GM23338 (cell line): ENCODE measurements around the gene DLL1. TPM values are rescaled to one million over a fixed set of nuclear protein-coding genes. Genes with fewer than 3 reads are reported as not detected.

Experiments
- ATAC-seq: fragments of 200-7000 bp; cut with Tn5 transposase; 3 replicates; pipeline ENCODE4 v1.9.1; 2020
- DNase-seq: peaks from one replicate; pipeline ENCODE4 v3.0.0-alpha.2; 2015; ENCODE audit warnings: low spot score
- H2AFZ ChIP-seq: fragments of 200-600 bp; sonication (generic); 2 replicates; pipeline ENCODE4 v1.8.0; 2016; ENCODE audit warnings: antibody characterized with exemption, mild to moderate bottlenecking, moderate library complexity
- H3F3A ChIP-seq: fragments of 200-600 bp; sonication (generic); replicated peaks from 2 replicates; pipeline ENCODE4 v1.8.0; 2017; ENCODE audit warnings: antibody characterized with exemption, mixed run types, low read depth
- H3K27ac ChIP-seq: fragments of 200-600 bp; sonication (generic); 2 replicates; pipeline ENCODE4 v1.6.1; 2016; ENCODE audit warnings: low read depth
- H3K27me3 ChIP-seq: fragments of 200-600 bp; sonication (generic); 2 replicates; pipeline ENCODE4 v1.8.0; 2016; ENCODE audit warnings: mild to moderate bottlenecking, mixed run types, moderate library complexity; ENCODE audit not compliant: insufficient read depth
- H3K36me3 ChIP-seq: fragments of 200-600 bp; sonication (generic); 2 replicates; pipeline ENCODE4 v1.8.0; 2016; ENCODE audit warnings: mild to moderate bottlenecking; ENCODE audit not compliant: insufficient read depth
- H3K4me1 ChIP-seq: fragments of 200-600 bp; sonication (generic); 2 replicates; pipeline ENCODE4 v1.8.0; 2016; ENCODE audit warnings: mild to moderate bottlenecking, moderate library complexity; ENCODE audit not compliant: insufficient read depth
- H3K4me2 ChIP-seq: fragments of 200-600 bp; sonication (generic); 2 replicates; pipeline ENCODE4 v1.7.1; 2017; ENCODE audit warnings: mixed run types
- H3K4me3 ChIP-seq: fragments of 200-600 bp; sonication (generic); 2 replicates; pipeline ENCODE4 v1.6.1; 2016; ENCODE audit warnings: mixed run types
- H3K79me2 ChIP-seq: fragments of 200-600 bp; sonication (generic); replicated peaks from 2 replicates; pipeline ENCODE4 v1.8.0; 2017; ENCODE audit warnings: mild to moderate bottlenecking; ENCODE audit not compliant: insufficient read depth
- H3K9me2 ChIP-seq: fragments of 200-600 bp; sonication (generic); 2 replicates; pipeline ENCODE4 v1.8.0; 2017; ENCODE audit not compliant: insufficient read depth
- H4K20me1 ChIP-seq: fragments of 200-600 bp; sonication (generic); replicated peaks from 2 replicates; pipeline ENCODE4 v1.8.0; 2017; ENCODE audit warnings: mild to moderate bottlenecking; ENCODE audit not compliant: insufficient read depth
- H3K27ac Mint-ChIP-seq: 2 replicates; pipeline ENCODE4 v1.8.0; 2020; ENCODE audit warnings: inconsistent platforms, mild to moderate bottlenecking, moderate library complexity, mixed read lengths
- H3K27me3 Mint-ChIP-seq: 3 replicates; pipeline ENCODE4 v1.8.0; 2022; ENCODE audit warnings: low read depth, mild to moderate bottlenecking, moderate library complexity, mixed read lengths, inconsistent platforms; ENCODE audit not compliant: insufficient read depth, poor library complexity
- H3K36me3 Mint-ChIP-seq: 3 replicates; pipeline ENCODE4 v1.8.0; 2021; ENCODE audit warnings: low read depth, mild to moderate bottlenecking, inconsistent platforms, moderate library complexity, mixed read lengths
- H3K4me1 Mint-ChIP-seq: 3 replicates; pipeline ENCODE4 v1.8.0; 2020; ENCODE audit warnings: mild to moderate bottlenecking, inconsistent platforms, mixed read lengths
- H3K4me3 Mint-ChIP-seq: 3 replicates; pipeline ENCODE4 v1.8.0; 2021; ENCODE audit warnings: moderate library complexity, mild to moderate bottlenecking, inconsistent platforms, mixed read lengths
- H3K9me3 Mint-ChIP-seq: 3 replicates; pipeline ENCODE4 v1.8.0; 2020; ENCODE audit warnings: moderate library complexity, mild to moderate bottlenecking, inconsistent platforms, mixed read lengths
- NANOG ChIP-seq: IDR thresholded peaks from 2 replicates; pipeline ENCODE4 v1.6.1; 2016; ENCODE audit warnings: antibody characterized with exemption, borderline replicate concordance
- POLR2AphosphoS5 ChIP-seq: IDR thresholded peaks from 2 replicates; pipeline ENCODE4 v1.6.1; 2016; ENCODE audit warnings: antibody characterized with exemption, low read depth
- STAT1 ChIP-seq: IDR thresholded peaks from one replicate; pipeline ENCODE4 v1.6.1; 2016; ENCODE audit warnings: antibody characterized with exemption; ENCODE audit not compliant: unreplicated experiment
- polyA plus RNA-seq: library from polyadenylated mRNA; unstranded; fragments of >200 nt; fragmentation: Nextera tagmentation; extraction: Ambion mirVana; gene quantifications from 2 replicates; pipeline ENCODE4 v1.2.1, GENCODE V29; 2016
- total RNA-seq: library from RNA; depleted of rRNA; stranded (reverse); fragments of >200 nt; shearing (Covaris generic); gene quantifications from 2 replicates; pipeline ENCODE4 v1.2.3, GENCODE V29; 2014
- TF ChIP-seq, protein P1 (sequence below): IDR thresholded peaks from 2 replicates; pipeline ENCODE4 v1.6.1; 2016; ENCODE audit warnings: antibody characterized with exemption

The DLL1 gene
- total and polyA plus RNA-seq, 2 experiments from 2014 or later = 2.2 to 4.6 TPM

DNA sequence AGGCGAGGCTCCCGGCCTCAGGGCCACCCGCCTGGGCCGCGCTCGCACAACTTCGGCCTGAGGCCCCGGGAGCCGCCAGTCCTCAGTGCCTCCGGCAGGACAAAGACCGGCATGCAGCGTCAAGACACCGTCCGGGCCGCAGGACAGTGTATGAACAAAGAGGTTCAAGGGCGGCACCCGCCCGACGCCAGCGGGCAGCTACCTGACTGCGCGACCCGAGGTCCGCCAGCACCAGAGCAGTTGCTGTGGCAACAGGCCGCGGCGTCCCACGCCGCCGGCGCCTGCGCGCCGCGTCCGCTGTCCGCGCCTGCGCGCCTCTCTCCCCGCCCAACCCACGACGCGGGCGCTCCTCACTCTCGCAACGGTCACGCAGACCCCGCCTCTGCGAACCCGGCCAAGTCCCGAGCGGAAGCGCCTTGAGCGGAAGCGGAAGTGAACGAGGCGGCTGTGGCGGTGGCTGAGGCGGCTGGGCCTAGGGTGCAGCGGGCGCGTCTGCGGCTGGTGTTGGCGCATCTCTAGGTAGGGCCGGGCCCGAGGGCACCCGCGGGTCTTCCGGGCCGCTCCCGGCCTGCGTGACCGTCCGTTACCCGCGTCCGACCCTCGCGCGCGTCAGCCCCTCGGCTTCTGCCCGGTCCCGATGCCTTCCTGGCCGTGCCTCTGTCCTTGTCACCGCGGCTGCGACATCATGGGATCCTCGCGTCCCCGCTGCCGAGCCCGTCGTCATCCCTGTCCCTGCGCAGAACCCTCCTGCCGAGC lies 15.6 kb upstream of the DLL1 start, which contains the start of gene FAM120B:
TSS of gene FAM120B (plus strand) at position 435 of the 756 bp plus-strand sequence. CDS start 10,633 bp downstream, outside the sequence.
- Mint-ChIP-seq H3K4me1 (peaks cover 4% of the 10 kb centered on the region), H3K4me3 (peak within 1 kb of the TSS; percentile 79), H3K36me3 (peaks cover 48% of the 10 kb centered on the region), H3K27ac (no peak within 1 kb of the TSS), H3K9me3 (peaks cover 50% of the 10 kb centered on the region), H3K27me3 (peaks cover 32% of the 10 kb centered on the region)
- peaks cover 2% of the 10 kb centered on the region; the same call in 1 of the 2 replicates for H3K36me3 ChIP-seq
- H2AFZ ChIP-seq = peak within 1 kb of the TSS; percentile 94
- peaks cover 4% of the 10 kb centered on the region for H3K9me2 ChIP-seq
- DNase-seq (peak; percentile 82), ATAC-seq (peak; percentile 93)
- peaks cover 24% of the 10 kb centered on the region for H3K27me3 ChIP-seq
- H3K27ac ChIP-seq = no peak within 1 kb of the TSS
- H3K4me1 ChIP-seq = peaks cover 7% of the 10 kb centered on the region; the same call in 1 of the 2 replicates
- TF ChIP-seq, protein P1, sequence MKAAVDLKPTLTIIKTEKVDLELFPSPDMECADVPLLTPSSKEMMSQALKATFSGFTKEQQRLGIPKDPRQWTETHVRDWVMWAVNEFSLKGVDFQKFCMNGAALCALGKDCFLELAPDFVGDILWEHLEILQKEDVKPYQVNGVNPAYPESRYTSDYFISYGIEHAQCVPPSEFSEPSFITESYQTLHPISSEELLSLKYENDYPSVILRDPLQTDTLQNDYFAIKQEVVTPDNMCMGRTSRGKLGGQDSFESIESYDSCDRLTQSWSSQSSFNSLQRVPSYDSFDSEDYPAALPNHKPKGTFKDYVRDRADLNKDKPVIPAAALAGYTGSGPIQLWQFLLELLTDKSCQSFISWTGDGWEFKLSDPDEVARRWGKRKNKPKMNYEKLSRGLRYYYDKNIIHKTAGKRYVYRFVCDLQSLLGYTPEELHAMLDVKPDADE = no peak; the same call in 1 of the 2 replicates
- no peak for TF ChIP-seq STAT1
- peak; percentile 59 for TF ChIP-seq POLR2AphosphoS5
- peaks cover 51% of the 10 kb centered on the region for H3K79me2 ChIP-seq
- peak within 1 kb of the TSS; percentile 93 for H3K4me2 ChIP-seq
- H4K20me1 ChIP-seq = no peaks in the 10 kb centered on the region; the same call in none of the 2 replicates
- H3F3A ChIP-seq = 0 out of 2 replicates have a peak, but pooled peaks cover 3% of the 10 kb centered on the region
- H3K4me3 ChIP-seq = peak within 1 kb of the TSS; percentile 76

DNA sequence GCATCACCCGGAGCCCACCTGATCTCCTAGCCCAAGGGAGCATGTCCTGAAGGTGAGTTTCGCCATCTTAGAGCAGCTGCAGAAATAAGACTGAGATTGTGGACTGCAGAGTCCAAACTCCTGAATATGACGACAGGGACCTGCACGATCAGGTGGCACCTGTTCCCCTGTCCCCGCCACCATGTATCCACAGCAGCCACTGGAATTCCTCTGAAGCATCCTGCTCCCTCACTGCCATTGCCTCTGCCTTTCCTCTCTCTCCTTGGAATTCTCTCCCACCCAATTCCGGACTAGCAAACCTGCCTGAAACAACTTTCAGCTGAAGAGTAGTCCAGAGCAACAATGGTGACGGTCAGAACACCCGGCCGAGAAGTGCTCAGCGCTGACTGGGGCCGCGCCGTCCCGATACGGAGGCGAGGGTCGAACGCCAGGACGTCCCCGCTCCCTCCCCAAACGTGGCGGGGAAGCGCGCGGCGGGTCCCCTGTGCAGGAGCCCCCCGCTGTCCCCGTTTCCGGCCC lies 15.0 kb upstream of the DLL1 start:
- Histone ChIP-seq H3K27me3 (peaks cover 24% of the 10 kb centered on the region), H3K4me3 (peak overlapping the region; percentile 76), H3K27ac (no peak overlapping the region), H3K4me2 (peak overlapping the region; percentile 93), H3F3A (0 out of 2 replicates have a peak, but pooled peaks cover 3% of the 10 kb centered on the region), H3K36me3 (peaks cover 3% of the 10 kb centered on the region; the same call in 1 of the 2 replicates), H2AFZ (peak overlapping the region; percentile 94), H3K4me1 (peaks cover 7% of the 10 kb centered on the region; the same call in 1 of the 2 replicates), H4K20me1 (no peaks in the 10 kb centered on the region; the same call in none of the 2 replicates), H3K79me2 (peaks cover 45% of the 10 kb centered on the region), H3K9me2 (peaks cover 4% of the 10 kb centered on the region)
- peak overlapping the region; percentile 79 for H3K4me3 Mint-ChIP-seq
- H3K27ac Mint-ChIP-seq = no peak overlapping the region
- ATAC-seq (no peak), DNase-seq (no peak)
- TF ChIP-seq, protein P1 = peak; percentile 78; the same call in 1 of the 2 replicates
- no peak for TF ChIP-seq NANOG
- peaks cover 56% of the 10 kb centered on the region for H3K9me3 Mint-ChIP-seq
- H3K27me3 Mint-ChIP-seq = peaks cover 37% of the 10 kb centered on the region
- peaks cover 4% of the 10 kb centered on the region for H3K4me1 Mint-ChIP-seq
- H3K36me3 Mint-ChIP-seq = peaks cover 54% of the 10 kb centered on the region

DNA sequence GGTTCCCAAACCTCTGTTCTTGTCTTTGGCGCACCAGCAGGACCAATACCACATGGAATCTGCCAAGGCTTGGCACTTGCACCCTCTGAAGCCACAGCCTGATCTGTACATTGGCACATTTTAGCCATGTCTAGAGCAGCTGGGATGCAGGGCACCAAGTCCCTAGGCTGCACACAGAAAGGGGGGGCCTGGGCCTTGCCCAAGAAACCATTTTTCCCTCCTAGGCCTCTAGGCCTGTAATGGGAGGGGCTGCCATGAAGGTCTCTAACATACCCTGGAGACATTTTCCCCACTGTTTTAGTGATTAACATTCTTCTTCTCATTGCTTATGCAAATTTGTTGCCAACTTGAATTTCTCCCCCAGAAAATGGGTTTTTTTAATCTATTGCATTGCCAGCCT lies 10.3 kb upstream of the DLL1 start:
- peaks cover 4% of the 10 kb centered on the region for H3K9me2 ChIP-seq
- peaks cover 43% of the 10 kb centered on the region for H3K27me3 ChIP-seq
- ATAC-seq (no peak), DNase-seq (no peak)
- H3K4me3 ChIP-seq = no peak overlapping the region
- TF ChIP-seq, protein P1 = no peak
- peaks cover 15% of the 10 kb centered on the region; the same call in 1 of the 2 replicates for H3K36me3 ChIP-seq
- peaks cover 74% of the 10 kb centered on the region for H3K36me3 Mint-ChIP-seq
- no peaks in the 10 kb centered on the region for H4K20me1 ChIP-seq
- no peak overlapping the region for H3K4me3 Mint-ChIP-seq
- no peak overlapping the region for H3K27ac Mint-ChIP-seq
- H3K79me2 ChIP-seq = peaks cover 7% of the 10 kb centered on the region
- no peaks in the 10 kb centered on the region; the same call in 1 of the 2 replicates for H3F3A ChIP-seq
- H3K27me3 Mint-ChIP-seq = peaks cover 49% of the 10 kb centered on the region
- H3K4me1 ChIP-seq = peaks cover 17% of the 10 kb centered on the region
- H2AFZ ChIP-seq = no peak overlapping the region
- no peak overlapping the region for H3K4me2 ChIP-seq
- no peak overlapping the region for H3K27ac ChIP-seq
- peaks cover 14% of the 10 kb centered on the region for H3K4me1 Mint-ChIP-seq
- peaks cover 77% of the 10 kb centered on the region for H3K9me3 Mint-ChIP-seq
